ENCODE measurements around the gene SLC9A9.

SLC9A9 gene

GRCh38 chr3:143594206-143594605, 254.1 kb downstream of the SLC9A9 start:
- DNase-seq, result no peak

- no peak for DNase-seq
Observed at GRCh38 chr3:143590660-143591059, 257.6 kb downstream of the SLC9A9 start.

- DNase-seq, result no peak
Observed at GRCh38 chr3:143586576-143586975, 261.7 kb downstream of the SLC9A9 start.

GRCh38 chr3:143585720-143586456, 262.4 kb downstream of the SLC9A9 start:
- DNase-seq, result no peak

GRCh38 chr3:143584474-143584873, 263.8 kb downstream of the SLC9A9 start:
- no peak for DNase-seq

- DNase-seq, result no peak
Observed at GRCh38 chr3:143581972-143582722, 266.1 kb downstream of the SLC9A9 start.

GRCh38 chr3:143578810-143579435, 269.3 kb downstream of the SLC9A9 start:
- peak; percentile 6 for DNase-seq

- DNase-seq, result no peak
Observed at GRCh38 chr3:143576568-143577270, 271.5 kb downstream of the SLC9A9 start.

- DNase-seq, result no peak
Observed at GRCh38 chr3:143574933-143575332, 273.3 kb downstream of the SLC9A9 start.

- DNase-seq, result no peak
Observed at GRCh38 chr3:143573610-143574303, 274.5 kb downstream of the SLC9A9 start.

- no peak for DNase-seq
Observed at GRCh38 chr3:143571548-143571947, 276.7 kb downstream of the SLC9A9 start.

GRCh38 chr3:143567823-143568222, 280.4 kb downstream of the SLC9A9 start:
- no peak for DNase-seq

- no peak for DNase-seq
Observed at GRCh38 chr3:143565951-143566350, 282.3 kb downstream of the SLC9A9 start.

- no peak for DNase-seq
Observed at GRCh38 chr3:143563786-143564185, 284.5 kb downstream of the SLC9A9 start.

GRCh38 chr3:143562789-143563188, 285.5 kb downstream of the SLC9A9 start:
- no peak for DNase-seq

GRCh38 chr3:143559296-143559695, 289.0 kb downstream of the SLC9A9 start:
- no peak for DNase-seq

- no peak for DNase-seq
Observed at GRCh38 chr3:143552851-143553250, 295.4 kb downstream of the SLC9A9 start.

GRCh38 chr3:143551761-143552160, 296.5 kb downstream of the SLC9A9 start:
- no peak for DNase-seq

GRCh38 chr3:143548861-143549497, 299.3 kb downstream of the SLC9A9 start:
- DNase-seq, result no peak

- DNase-seq, result no peak
Observed at GRCh38 chr3:143548393-143548792, 299.9 kb downstream of the SLC9A9 start.

GRCh38 chr3:143538577-143538981, 309.7 kb downstream of the SLC9A9 start:
- DNase-seq, result no peak

GRCh38 chr3:143538061-143538460, 310.2 kb downstream of the SLC9A9 start:
- no peak for DNase-seq
